Transverse colon (tissue), 4 donors: ENCODE results near the gene PHLDA3. TPM values are rescaled to one million over a fixed set of nuclear protein-coding genes. Genes with fewer than 3 reads are reported as not detected.
"Not testable (repeated sequence)": the region's sequence is repeated elsewhere in the genome, so short reads cannot be mapped to it uniquely, and the experiment has no call there.

Source experiments
- DNase-seq: peaks from one replicate; pipeline ENCODE4 v3.0.0-alpha.2; 2019
- H3K27ac ChIP-seq, 4 donors: fragments of 200-600 bp; sonication (generic); 2 replicates each; pipeline ENCODE4 v1.5.1; 2016 to 2018; ENCODE audit warnings: inconsistent platforms in 4 of 4
- H3K27me3 ChIP-seq: fragments of 200-600 bp; sonication (generic); 2 replicates; pipeline ENCODE4 v1.5.1; 2017; ENCODE audit warnings: inconsistent platforms
- H3K36me3 ChIP-seq, 4 donors: fragments of 200-600 bp; sonication (generic); 2 replicates each; pipeline ENCODE4 v1.5.1; 2017 to 2019; ENCODE audit warnings: inconsistent platforms in 4 of 4
- H3K4me1 ChIP-seq, 4 donors: fragments of 200-600 bp; sonication (generic); 2 replicates each; pipeline ENCODE4 v1.5.1; 2017 to 2020; ENCODE audit warnings: inconsistent platforms in 4 of 4
- H3K4me3 ChIP-seq, 4 donors: fragments of 200-600 bp; sonication (generic); 1 replicate in 1 of 4; 2 replicates in 3 of 4; pipeline versions ENCODE4 v1.5.1 to v1.6.1; 2017 to 2019; ENCODE audit warnings: inconsistent platforms in 4 of 4
- H3K9me3 ChIP-seq, 2 donors: fragments of 200-600 bp; sonication (generic); 2 replicates each; pipeline ENCODE4 v1.5.1; 2017 to 2019; ENCODE audit warnings: inconsistent platforms in 2 of 2
- CTCF ChIP-seq, 5 experiments: fragments of 200-600 bp in 3 of 5; fragments of 450-650 bp in 2 of 5; sonication (generic) in 3 of 5; IDR thresholded peaks; 1 replicate in 2 of 5; 2 replicates in 3 of 5; pipeline ENCODE4 v1.5.1; 2016 to 2017; ENCODE audit warnings: antibody characterized with exemption in 5 of 5, inconsistent platforms in 3 of 5, mild to moderate bottlenecking in 2 of 5, moderate library complexity in 1 of 5
- EP300 ChIP-seq: sonication (generic); formaldehyde crosslinking; IDR thresholded peaks from one replicate; pipeline ENCODE4 v1.6.1; 2017; ENCODE audit warnings: antibody characterized with exemption, low read depth
- POLR2A ChIP-seq: fragments of 450-650 bp; IDR thresholded peaks from one replicate; pipeline ENCODE4 v1.6.1; 2016; ENCODE audit warnings: antibody characterized with exemption, mild to moderate bottlenecking, moderate library complexity
- POLR2AphosphoS5 ChIP-seq, 3 donors: sonication (generic); formaldehyde crosslinking; IDR thresholded peaks; one replicate each; pipeline ENCODE4 v1.6.1; 2016; ENCODE audit warnings: antibody characterized with exemption in 3 of 3
- WGBS, 2 donors: methylation state at CpG; one replicate each; pipeline ENCODE4 v1.1.5; 2018; ENCODE audit warnings: low coverage in 1 of 2; 5-methylcytosine and 5-hydroxymethylcytosine counted together
- in situ Hi-C, 4 donors: fragments of 200-750 bp; cut with MboI; loops; one replicate each; pipeline versions ENCODE4 v1.15.0 to v1.15.1; 2017; ENCODE audit warnings: low sequenced_read_pairs in 3 of 4, low pct_ligation_motif_present in 1 of 4, low pct_unique_long_range_greater_than_20kb in 1 of 4
- intact Hi-C: fragments of 100-400 bp; cut with DNase I; formaldehyde crosslinking; loops from one replicate; pipeline ENCODE4 v1.15.1; 2023; ENCODE audit warnings: low total_unique reads
- total RNA-seq, 4 donors: library from RNA; depleted of rRNA; stranded (reverse); fragments of >200 nt; gene quantifications; one replicate each; pipeline ENCODE4 v1.1.0, GENCODE V29; 2016

The PHLDA3 gene
- total RNA-seq, 4 donors from 2014 or later, result 19.4 to 47.6 (median 31.5) TPM

DNA sequence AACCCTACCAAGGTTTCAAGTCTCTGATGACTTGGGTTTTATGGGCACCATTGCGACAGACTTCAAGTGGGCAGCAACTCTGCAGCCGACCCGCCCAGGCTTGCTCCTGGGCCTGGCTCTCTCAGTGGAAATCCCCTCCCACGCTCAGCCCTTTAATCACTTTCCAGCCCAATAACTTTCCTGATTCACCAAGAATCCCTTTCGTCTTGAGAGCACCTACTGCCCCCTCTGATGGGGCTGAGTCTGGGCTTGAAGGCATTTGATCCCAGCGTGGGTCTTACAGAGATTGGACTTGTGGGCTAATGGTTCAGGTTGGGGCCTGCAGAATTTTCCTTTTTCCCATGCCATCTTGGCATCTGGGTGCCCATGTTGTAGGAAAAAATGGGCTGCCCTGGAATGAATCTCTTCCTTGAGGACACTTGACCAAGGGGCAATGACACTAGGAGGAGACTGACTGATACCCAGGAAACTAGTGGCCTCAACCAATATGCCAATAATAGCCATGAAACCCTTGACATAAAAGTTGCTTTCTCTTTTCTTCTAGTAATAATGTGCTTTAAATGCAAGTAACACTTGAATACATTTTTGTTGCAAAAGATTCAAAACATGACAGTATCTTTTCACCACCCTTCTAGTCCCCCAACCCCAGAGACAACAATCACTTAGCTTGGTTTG lies 7.8 kb upstream of the PHLDA3 start:
- Histone ChIP-seq H3K4me1 (peaks cover 15 to 34% (median 26%) of the 10 kb centered on the region in 4 donors), H3K27me3 (peaks cover 4% of the 10 kb centered on the region), H3K9me3 (no peaks in the 10 kb centered on the region), H3K36me3 (no peaks in the 10 kb centered on the region), H3K4me3 (no peak overlapping the region), H3K27ac (no peak overlapping the region)
- DNase-seq, result no peak
- intact Hi-C loops (no loop called here), in situ Hi-C loops (no loop called here)
- 57 to 61% methylated on average over 3 to 6 of the region's 6 CpGs for WGBS, 2 donors
- TF ChIP-seq EP300 (no peak), POLR2A (no peak), POLR2AphosphoS5 (IDR thresholded peaks at IDR 0.05) (no peak), CTCF (IDR thresholded peaks at IDR 0.05) (no peak)

DNA sequence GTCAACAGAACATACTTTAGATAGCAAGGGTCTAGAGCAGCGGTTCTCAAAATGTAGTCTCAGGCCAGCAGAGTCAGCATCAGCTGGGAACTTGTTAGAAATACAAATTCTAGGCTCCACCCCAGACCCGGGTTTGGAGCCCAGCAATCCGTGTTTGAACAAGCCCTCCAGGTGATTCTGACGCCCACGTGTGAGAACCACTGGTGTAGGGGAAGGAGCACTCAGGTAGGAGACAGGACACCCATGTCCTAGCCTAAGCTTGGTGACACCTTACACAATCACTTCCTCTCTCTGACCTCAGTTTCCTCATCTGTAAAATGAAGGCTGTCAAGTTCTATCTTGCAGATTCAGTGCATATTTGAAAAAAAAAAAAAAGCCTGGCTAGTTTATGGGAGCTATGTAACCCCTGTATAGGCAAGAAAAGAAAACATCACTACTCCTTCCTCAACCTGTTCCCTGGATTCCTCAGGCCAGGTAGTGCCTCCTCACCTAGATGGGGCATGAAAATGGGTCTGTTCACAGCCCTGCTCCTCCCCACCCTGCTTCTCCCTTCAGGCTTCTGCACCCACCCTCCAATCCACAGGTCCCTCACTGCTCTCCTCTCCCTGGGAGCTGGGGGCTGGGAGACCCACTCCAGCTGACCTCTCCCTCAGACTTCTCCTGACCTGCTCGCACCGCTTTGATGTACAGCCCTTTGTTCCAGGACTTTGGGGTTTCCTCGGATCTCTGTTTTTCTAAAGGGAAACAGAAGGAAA lies 7.1 kb upstream of the PHLDA3 start:
- Histone ChIP-seq H3K4me3 (no peak overlapping the region), H3K27me3 (peaks cover 4% of the 10 kb centered on the region), H3K4me1 (peaks cover 10 to 26% (median 19%) of the 10 kb centered on the region in 4 donors), H3K9me3 (no peaks in the 10 kb centered on the region), H3K27ac (no peak overlapping the region), H3K36me3 (no peaks in the 10 kb centered on the region)
- no peak for TF ChIP-seq EP300
- no peak for TF ChIP-seq POLR2A
- TF ChIP-seq POLR2AphosphoS5 (IDR thresholded peaks at IDR 0.05), result no peak
- TF ChIP-seq CTCF (IDR thresholded peaks at IDR 0.05), result no peak
- intact Hi-C loops, result no loop called here
- DNase-seq, result no peak
- WGBS, 2 donors, result 81 to 87% methylated on average over 3 to 8 of the region's 8 CpGs
- in situ Hi-C loops, result no loop called here

GRCh38 chr1:201475130-201475529 lies 6.1 kb upstream of the PHLDA3 start:
- no peak overlapping the region for H3K27ac ChIP-seq
- 53 to 63% methylated on average over 2 of the region's 2 CpGs for WGBS, 2 donors
- H3K27me3 ChIP-seq, result peaks cover 7% of the 10 kb centered on the region
- in situ Hi-C loops (no loop called here), intact Hi-C loops (no loop called here)
- peaks cover 6 to 20% (median 11%) of the 10 kb centered on the region in 4 donors for H3K4me1 ChIP-seq
- no peaks in the 10 kb centered on the region for H3K36me3 ChIP-seq
- DNase-seq, result no peak
- TF ChIP-seq EP300 (no peak), CTCF (IDR thresholded peaks at IDR 0.05) (no peak), POLR2AphosphoS5 (IDR thresholded peaks at IDR 0.05) (peak in 1 of 3 donors; percentile 8), POLR2A (no peak)
- no peaks in the 10 kb centered on the region for H3K9me3 ChIP-seq
- no peak overlapping the region for H3K4me3 ChIP-seq

GRCh38 chr1:201473296-201473695 lies 4.3 kb upstream of the PHLDA3 start:
- no peaks in the 10 kb centered on the region for H3K36me3 ChIP-seq
- peaks cover 25% of the 10 kb centered on the region for H3K27me3 ChIP-seq
- H3K4me3 ChIP-seq, result no peak overlapping the region
- in situ Hi-C loops, result no loop called here
- H3K27ac ChIP-seq, result no peak overlapping the region
- TF ChIP-seq POLR2A (no peak), EP300 (no peak), CTCF (IDR thresholded peaks at IDR 0.05) (no peak), POLR2AphosphoS5 (IDR thresholded peaks at IDR 0.05) (no peak)
- peaks cover 12 to 32% (median 21%) of the 10 kb centered on the region in 4 donors for H3K4me1 ChIP-seq
- intact Hi-C loops, result no loop called here
- no peaks in the 10 kb centered on the region for H3K9me3 ChIP-seq
- WGBS, 2 donors, result 64 to 92% methylated on average over 2 of the region's 2 CpGs
- DNase-seq, result no peak

GRCh38 chr1:201472321-201472720 lies 3.3 kb upstream of the PHLDA3 start:
- WGBS, 2 donors, result 96% methylated on average over 8 of the region's 8 CpGs; no CpG with 5 or more reads in 1 of the 2 donors
- H3K4me3 ChIP-seq, intact Hi-C loops, H3K36me3 ChIP-seq, H3K9me3 ChIP-seq, in situ Hi-C loops, H3K27ac ChIP-seq, DNase-seq: not testable (repeated sequence)
- peaks cover 26% of the 10 kb centered on the region for H3K27me3 ChIP-seq
- H3K4me1 ChIP-seq, result peaks cover 13 to 36% (median 22%) of the 10 kb centered on the region in 4 donors
